AG09309 (cell line): ENCODE results near the gene HAAO.

Experiments
- DNase-seq: peaks from one replicate; pipeline ENCODE4 v3.0.0-alpha.2; 2010; ENCODE audit warnings: low read depth
- H3K4me3 ChIP-seq: 2 replicates; pipeline ENCODE4 v1.5.1; 2011; ENCODE audit warnings: mild to moderate bottlenecking, low read depth, low read length, moderate library complexity; ENCODE audit not compliant: control insufficient read depth
- CTCF ChIP-seq: IDR thresholded peaks from 2 replicates; pipeline ENCODE4 v1.5.1; 2011; ENCODE audit warnings: mild to moderate bottlenecking, low read depth, low read length, inconsistent platforms; ENCODE audit not compliant: insufficient read depth, control insufficient read depth; ENCODE audit errors: missing control alignments

Gene HAAO

GRCh38 chr2:42789751-42790150 lies 2.6 kb downstream of the HAAO start:
- TF ChIP-seq CTCF, result no peak
- no peak for DNase-seq
- H3K4me3 ChIP-seq, result no peak overlapping the region

GRCh38 chr2:42788882-42789281 lies 3.5 kb downstream of the HAAO start:
- DNase-seq, result no peak
- H3K4me3 ChIP-seq, result no peak overlapping the region
- no peak for TF ChIP-seq CTCF

- TF ChIP-seq CTCF, result no peak
- H3K4me3 ChIP-seq, result no peak overlapping the region
- no peak for DNase-seq
Measured at GRCh38 chr2:42788478-42788793, 3.9 kb downstream of the HAAO start.

GRCh38 chr2:42787788-42788477 lies 4.5 kb downstream of the HAAO start:
- DNase-seq, result no peak
- no peak for TF ChIP-seq CTCF
- no peak overlapping the region for H3K4me3 ChIP-seq

GRCh38 chr2:42787424-42787787 lies 5.0 kb downstream of the HAAO start:
- TF ChIP-seq CTCF, result no peak
- no peak overlapping the region for H3K4me3 ChIP-seq
- DNase-seq, result no peak

GRCh38 chr2:42786561-42787345 lies 5.6 kb downstream of the HAAO start:
- no peak overlapping the region for H3K4me3 ChIP-seq
- no peak for TF ChIP-seq CTCF

More at GRCh38 chr2:42786561-42787345, 5.6 kb downstream of the HAAO start:
- DNase-seq, result no peak
